ENCODE results near the gene PDP2.
"Not testable (repeated sequence)": the region's sequence is repeated elsewhere in the genome, so short reads cannot be mapped to it uniquely, and the experiment has no call there.

Gene PDP2

DNA sequence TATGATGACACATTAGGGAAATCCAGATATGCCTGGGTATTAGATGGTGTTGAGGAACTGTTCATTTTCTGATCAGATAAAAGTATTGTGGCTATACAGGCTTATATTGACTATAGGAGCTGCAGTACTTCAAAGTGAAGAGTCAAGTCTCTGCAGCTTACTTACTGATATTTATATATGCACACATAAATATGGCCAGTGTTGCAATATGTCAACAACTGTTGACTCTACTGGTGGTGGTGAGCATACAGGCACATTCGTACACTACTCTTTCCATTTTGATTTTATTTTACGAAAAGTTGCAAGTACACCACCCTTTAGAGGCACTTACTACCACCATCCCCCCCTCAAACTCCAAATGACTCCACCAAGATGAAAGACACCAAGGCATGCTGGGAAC lies 51.4 kb downstream of the PDP2 start:
- CTCF ChIA-PET: interaction anchor here (0.6 kb wide), 1 partner anchor 35 kb away, joined by 4 read pairs; no protein-coding TSS in a partner anchor
- TF ChIP-seq FOXK2 (IDR thresholded peaks at IDR 0.05): no peak
- no peak for TF ChIP-seq HDGF (IDR thresholded peaks at IDR 0.05; ENCODE audit: borderline replicate concordance)
- no peak for TF ChIP-seq FOXA1 (IDR thresholded peaks at IDR 0.05)
- no peak for TF ChIP-seq LEF1 (IDR thresholded peaks at IDR 0.05; ENCODE audit: borderline replicate concordance)
- POLR2A ChIA-PET: interaction anchor here (0.7 to 1.9 kb wide), 2 partner anchors 44 to 51 kb away, joined by 3 to 5 read pairs; partner anchors contain the start of gene PDP2
- no peak for DNase-seq (ENCODE audit: extremely low spot score)

GRCh38 chr16:66932076-66932475 lies 51.8 kb downstream of the PDP2 start:
- CTCF ChIA-PET: interaction anchor here (0.6 kb wide), 1 partner anchor 35 kb away, joined by 4 read pairs; no protein-coding TSS in a partner anchor
- DNase-seq (ENCODE audit: extremely low spot score): no peak
- TF ChIP-seq ARNT (IDR thresholded peaks at IDR 0.05) (no peak), LEF1 (IDR thresholded peaks at IDR 0.05; ENCODE audit: borderline replicate concordance) (no peak), SP1 (IDR thresholded peaks at IDR 0.05) (no peak), FOXK2 (IDR thresholded peaks at IDR 0.05) (no peak), FOXA1 (IDR thresholded peaks at IDR 0.05) (no peak), HDGF (IDR thresholded peaks at IDR 0.05; ENCODE audit: borderline replicate concordance) (no peak), L3MBTL2 (conservative IDR thresholded peaks at IDR 0.05) (no peak), FOXM1 (IDR thresholded peaks at IDR 0.05; ENCODE audit: borderline replicate concordance) (no peak), CTBP1 (IDR thresholded peaks at IDR 0.05; ENCODE audit: borderline replicate concordance) (no peak), TARDBP (IDR thresholded peaks at IDR 0.05) (no peak), SUZ12 (IDR thresholded peaks at IDR 0.05) (no peak), ELF4 (IDR thresholded peaks at IDR 0.05) (no peak), NFRKB (IDR thresholded peaks at IDR 0.05) (no peak), ZNF384 (IDR thresholded peaks at IDR 0.05) (no peak)
- TF ChIP-seq, protein P1, sequence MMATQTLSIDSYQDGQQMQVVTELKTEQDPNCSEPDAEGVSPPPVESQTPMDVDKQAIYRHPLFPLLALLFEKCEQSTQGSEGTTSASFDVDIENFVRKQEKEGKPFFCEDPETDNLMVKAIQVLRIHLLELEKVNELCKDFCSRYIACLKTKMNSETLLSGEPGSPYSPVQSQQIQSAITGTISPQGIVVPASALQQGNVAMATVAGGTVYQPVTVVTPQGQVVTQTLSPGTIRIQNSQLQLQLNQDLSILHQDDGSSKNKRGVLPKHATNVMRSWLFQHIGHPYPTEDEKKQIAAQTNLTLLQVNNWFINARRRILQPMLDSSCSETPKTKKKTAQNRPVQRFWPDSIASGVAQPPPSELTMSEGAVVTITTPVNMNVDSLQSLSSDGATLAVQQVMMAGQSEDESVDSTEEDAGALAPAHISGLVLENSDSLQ (IDR thresholded peaks at IDR 0.05): no peak
- POLR2A ChIA-PET: no interaction called here

GRCh38 chr16:66933776-66934137 lies 53.4 kb downstream of the PDP2 start:
- no peak for DNase-seq (ENCODE audit: extremely low spot score)
- CTCF ChIA-PET: interaction anchor here (1.9 kb wide), 1 partner anchor 38 kb away, joined by 7 read pairs; no protein-coding TSS in a partner anchor
- POLR2A ChIA-PET: interaction anchor here (1.0 to 1.7 kb wide), 6 partner anchors 15 to 235 kb away, joined by 3 to 7 read pairs (median 3); partner anchors contain the start of gene CDH16
- TF ChIP-seq FOXK2 (IDR thresholded peaks at IDR 0.05) (no peak), ZNF384 (IDR thresholded peaks at IDR 0.05) (no peak), CTBP1 (IDR thresholded peaks at IDR 0.05; ENCODE audit: borderline replicate concordance) (no peak), L3MBTL2 (conservative IDR thresholded peaks at IDR 0.05) (no peak), LEF1 (IDR thresholded peaks at IDR 0.05; ENCODE audit: borderline replicate concordance) (no peak), BHLHE40 (IDR thresholded peaks at IDR 0.05; ENCODE audit: borderline replicate concordance) (no peak)

DNA sequence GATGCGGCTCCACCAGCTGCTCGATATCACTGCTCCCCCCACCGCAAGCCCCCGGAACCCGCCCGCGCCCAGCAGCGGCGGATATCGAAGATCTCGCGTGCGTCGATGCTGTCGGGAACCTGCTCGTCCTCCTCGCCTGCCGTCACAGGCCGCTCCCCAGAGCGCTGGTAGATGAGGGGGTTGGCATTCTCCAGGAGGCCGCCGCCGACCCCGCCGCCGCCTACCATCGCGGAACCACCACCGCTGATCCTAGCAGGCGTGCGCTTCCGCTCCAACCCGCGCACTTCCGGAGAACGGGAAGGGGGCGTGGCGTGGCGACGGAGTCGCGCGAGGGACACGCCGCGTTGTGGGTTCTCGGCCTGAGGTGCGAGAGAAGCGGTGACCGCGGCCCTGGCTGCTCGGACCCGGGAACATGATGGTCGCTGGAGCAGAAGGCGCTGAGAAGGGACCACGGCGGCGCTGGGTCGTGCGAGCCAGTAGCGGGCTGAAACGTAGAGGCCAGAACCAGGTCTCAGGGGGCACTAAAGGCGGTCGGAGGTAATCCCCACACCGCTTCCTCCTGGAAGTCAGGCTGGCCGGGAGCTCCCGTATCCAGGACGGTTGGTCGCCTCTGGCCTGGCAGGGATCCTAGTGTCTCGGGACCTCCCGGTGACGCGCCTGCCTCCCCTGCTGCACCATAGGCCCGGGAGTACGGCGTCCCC lies 54.0 kb downstream of the PDP2 start, which contains the start of gene CIAO2B:
CIAO2B (minus strand) TSS at position 265 of the 701 bp plus-strand sequence; CDS start at position 227, 38 bp downstream.
- DNase-seq (ENCODE audit: extremely low spot score): peak; percentile 92
- POLR2A ChIA-PET: interaction anchor here (0.9 to 1.7 kb wide), 5 partner anchors 16 to 178 kb away, joined by 3 to 7 read pairs (median 3); partner anchors contain the start of gene CDH16
- CTCF ChIA-PET: interaction anchor here (1.9 kb wide), 1 partner anchor 39 kb away, joined by 7 read pairs; no protein-coding TSS in a partner anchor
- TF ChIP-seq ZNF384 (IDR thresholded peaks at IDR 0.05): no peak
- TF ChIP-seq FOXK2 (IDR thresholded peaks at IDR 0.05): no peak
- TF ChIP-seq, protein P1 (IDR thresholded peaks at IDR 0.05): no peak
- TF ChIP-seq FOXM1 (IDR thresholded peaks at IDR 0.05; ENCODE audit: borderline replicate concordance): no peak
- TF ChIP-seq SP1 (IDR thresholded peaks at IDR 0.05): no peak
- no peak for TF ChIP-seq FOXA1 (IDR thresholded peaks at IDR 0.05)
- peak; percentile 75 for TF ChIP-seq L3MBTL2 (conservative IDR thresholded peaks at IDR 0.05)
- peak; percentile 72 for TF ChIP-seq ELF4 (IDR thresholded peaks at IDR 0.05)
- TF ChIP-seq ARNT (IDR thresholded peaks at IDR 0.05): no peak
- TF ChIP-seq BHLHE40 (IDR thresholded peaks at IDR 0.05; ENCODE audit: borderline replicate concordance): no peak
- no peak for TF ChIP-seq NFRKB (IDR thresholded peaks at IDR 0.05)

DNA sequence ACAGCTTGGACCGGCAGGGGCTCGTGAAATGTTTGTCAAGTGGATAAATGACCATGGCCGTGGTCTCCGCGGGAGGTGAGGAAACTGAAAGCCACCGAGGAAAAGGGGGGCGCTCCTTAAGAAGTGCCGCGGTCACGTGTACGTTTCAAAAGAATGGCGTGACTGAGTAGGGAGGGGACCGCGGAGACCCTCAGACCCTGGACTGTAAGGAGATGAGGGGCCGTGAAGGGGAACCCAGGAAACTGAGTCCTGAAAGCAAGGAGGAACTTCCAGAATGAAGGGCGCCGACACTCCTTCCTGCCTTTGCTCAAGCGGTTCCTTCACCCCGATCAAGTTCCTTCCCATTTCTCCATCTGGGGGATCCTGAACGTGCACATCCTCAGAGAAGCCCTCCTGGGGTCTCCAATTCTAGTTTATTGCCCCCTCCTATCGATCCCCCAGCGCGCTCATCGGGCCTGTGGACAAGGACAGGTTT lies 54.6 kb downstream of the PDP2 start:
- POLR2A ChIA-PET: interaction anchor here (0.9 to 1.7 kb wide), 3 partner anchors 33 to 60 kb away, joined by 3 to 7 read pairs (median 3); no protein-coding TSS in a partner anchor
- DNase-seq (ENCODE audit: extremely low spot score); CTCF ChIA-PET: not testable (repeated sequence)

GRCh38 chr16:66935314-66936011 lies 55.1 kb downstream of the PDP2 start, which contains the start of gene CES2:
CES2 (plus strand) TSS chr16:66935516; CDS start chr16:66935636, 120 bp downstream.
- ChIA-PET CTCF (no interaction called here), POLR2A (interaction anchor here (1.7 kb wide), 1 partner anchor 34 kb away, joined by 7 read pairs; no protein-coding TSS in a partner anchor)
- TF ChIP-seq SP1 (IDR thresholded peaks at IDR 0.05) (no peak), BHLHE40 (IDR thresholded peaks at IDR 0.05; ENCODE audit: borderline replicate concordance) (no peak), L3MBTL2 (conservative IDR thresholded peaks at IDR 0.05) (no peak), SUZ12 (IDR thresholded peaks at IDR 0.05) (no peak), FOXA1 (IDR thresholded peaks at IDR 0.05) (no peak), TARDBP (IDR thresholded peaks at IDR 0.05) (no peak), ARNT (IDR thresholded peaks at IDR 0.05) (no peak), ELF4 (IDR thresholded peaks at IDR 0.05) (no peak), NFRKB (IDR thresholded peaks at IDR 0.05) (no peak), HDGF (IDR thresholded peaks at IDR 0.05; ENCODE audit: borderline replicate concordance) (no peak), CTBP1 (IDR thresholded peaks at IDR 0.05; ENCODE audit: borderline replicate concordance) (no peak), ZNF384 (IDR thresholded peaks at IDR 0.05) (no peak), LEF1 (IDR thresholded peaks at IDR 0.05; ENCODE audit: borderline replicate concordance) (no peak)
- TF ChIP-seq, protein P1 (IDR thresholded peaks at IDR 0.05): no peak
- DNase-seq (ENCODE audit: extremely low spot score): no peak
